Neural progenitor cell (in vitro differentiated cells): ENCODE measurements around the gene PIP5K1B.

ENCODE experiments used
- CTCF ChIP-seq: fragments of 200-600 bp; sonication (generic); IDR thresholded peaks from 2 replicates; pipeline ENCODE4 v1.5.1; 2017; ENCODE audit warnings: antibody characterized with exemption, mild to moderate bottlenecking
- EZH2 ChIP-seq: fragments of 200-600 bp; sonication (generic); IDR thresholded peaks from 2 replicates; pipeline ENCODE4 v1.6.1; 2017; ENCODE audit warnings: antibody characterized with exemption, mild to moderate bottlenecking, moderate library complexity

- TF ChIP-seq CTCF (no peak), EZH2 (no peak)
Observed at GRCh38 chr9:69009708-69010107, 304.7 kb downstream of the PIP5K1B start.
